ENCODE measurements around the gene STARD4.

The STARD4 gene, protein sequence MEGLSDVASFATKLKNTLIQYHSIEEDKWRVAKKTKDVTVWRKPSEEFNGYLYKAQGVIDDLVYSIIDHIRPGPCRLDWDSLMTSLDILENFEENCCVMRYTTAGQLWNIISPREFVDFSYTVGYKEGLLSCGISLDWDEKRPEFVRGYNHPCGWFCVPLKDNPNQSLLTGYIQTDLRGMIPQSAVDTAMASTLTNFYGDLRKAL

DNA sequence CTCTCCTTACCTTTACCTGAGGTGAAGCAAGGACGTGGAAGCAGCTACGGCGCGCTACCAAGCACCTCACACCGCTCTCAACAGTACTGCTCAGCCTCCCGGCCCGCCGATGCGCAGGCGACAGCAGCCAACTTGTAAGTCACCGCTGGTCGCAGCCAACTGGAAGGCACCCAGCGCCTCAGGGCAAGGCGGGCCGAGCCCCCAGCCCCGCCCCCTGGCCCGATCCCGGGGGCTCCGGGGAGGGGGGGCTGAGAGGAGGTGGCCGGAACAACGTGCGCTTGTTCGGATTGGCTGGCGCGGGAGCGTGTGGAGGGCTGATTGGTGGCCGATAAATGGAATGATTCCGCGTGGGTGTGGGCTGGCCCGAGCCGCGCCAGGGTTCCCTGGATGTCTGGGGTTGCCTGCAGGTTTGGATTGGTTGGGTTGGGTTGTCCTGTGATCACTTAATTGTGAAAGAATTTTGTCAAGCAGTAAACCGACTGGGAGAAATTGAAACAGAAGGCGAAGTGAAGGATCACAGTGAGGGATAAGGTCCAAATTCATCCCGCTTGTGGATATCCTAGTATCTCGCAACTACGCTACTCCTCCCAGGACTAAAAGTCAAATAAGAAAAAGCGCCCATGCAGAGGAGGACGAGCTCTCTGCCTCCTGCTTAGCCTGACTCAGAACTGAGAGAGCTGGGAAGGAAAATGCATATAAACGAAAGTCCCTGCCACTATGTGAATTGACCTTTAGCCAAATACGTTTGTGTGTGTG, at the start of gene STARD4:
TSS of gene STARD4 (minus strand) at position 161 of the 756 bp plus-strand sequence. CDS start 5,102 bp downstream, outside the sequence.
- DNase-seq: peak; percentile 88 to 92

DNA sequence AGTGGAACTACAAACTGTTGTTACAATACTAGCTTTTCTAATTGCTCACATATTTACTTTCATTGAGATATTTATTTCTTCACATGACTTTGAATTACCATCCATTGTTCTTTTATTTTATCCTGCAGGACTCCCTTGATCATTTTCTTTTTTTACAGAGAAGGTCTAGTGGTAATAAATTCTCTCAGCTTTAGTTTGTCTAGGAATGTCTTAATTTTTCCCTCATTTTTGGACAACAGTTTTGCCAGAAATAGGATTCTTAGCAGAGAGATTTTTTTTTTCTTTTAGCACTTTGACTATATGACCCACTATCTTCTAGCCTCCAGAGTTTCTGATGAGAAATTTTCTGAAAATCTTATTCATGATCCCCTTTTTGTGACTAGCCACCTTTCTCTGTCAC, 47.3 kb upstream of the STARD4 start:
- no peak for DNase-seq

DNA sequence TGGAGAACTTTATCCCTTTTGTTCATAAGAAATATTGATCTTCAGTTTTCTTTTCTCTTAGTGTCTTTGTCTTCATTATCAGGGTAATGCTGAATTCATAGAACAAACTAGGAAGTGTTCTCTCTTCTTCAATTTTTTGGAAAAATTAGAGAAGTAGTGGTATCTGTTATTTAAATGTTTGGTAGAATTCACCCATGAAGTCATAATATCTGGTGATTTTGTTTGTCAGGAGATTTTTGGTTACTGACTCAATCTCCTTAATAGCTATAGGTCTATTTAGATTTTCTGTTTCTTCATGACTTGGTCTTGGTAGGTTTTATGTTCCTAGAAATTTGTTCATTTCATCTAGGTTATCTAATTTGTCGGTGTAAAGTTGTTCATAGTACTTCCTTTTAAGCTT, 45.4 kb upstream of the STARD4 start:
- DNase-seq: no peak

DNA sequence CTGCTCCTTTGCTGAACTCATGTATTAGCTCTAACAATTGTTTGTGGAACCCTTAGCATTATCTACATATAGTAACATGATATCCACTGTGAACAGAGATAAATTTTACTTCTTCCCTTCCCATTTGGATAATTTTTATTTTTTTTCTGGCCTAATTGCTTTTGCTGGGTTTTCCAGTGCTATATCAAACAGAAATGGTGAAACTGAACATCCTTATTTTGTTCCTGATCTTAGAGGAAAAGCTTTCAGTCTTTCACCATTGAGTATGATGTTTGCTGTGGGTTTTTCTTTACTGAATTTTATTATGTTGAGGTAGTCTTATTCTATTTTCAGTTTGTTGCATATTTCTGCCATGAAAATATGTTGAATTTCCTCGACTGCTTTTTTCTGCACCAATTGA, 44.8 kb upstream of the STARD4 start:
- no peak for DNase-seq

DNA sequence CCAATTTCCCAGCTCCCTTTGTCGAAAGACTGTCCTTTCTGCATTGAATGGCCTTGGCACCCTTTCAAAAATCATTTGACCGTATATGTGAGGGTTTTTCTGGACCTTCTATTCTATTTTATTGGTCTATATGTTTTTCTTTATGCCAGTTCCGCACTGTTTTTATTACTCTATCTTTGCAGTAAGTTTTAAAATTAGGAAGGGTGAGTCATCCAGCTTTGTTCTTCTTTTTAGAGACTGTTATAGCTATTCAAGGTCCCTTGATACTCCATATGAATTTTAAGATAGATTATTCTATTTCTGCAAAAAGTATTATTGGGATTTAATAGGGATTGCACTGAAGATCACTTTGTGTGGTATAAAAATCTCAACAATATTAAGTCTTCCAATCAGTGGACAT, 44.2 kb upstream of the STARD4 start:
- DNase-seq: no peak

DNA sequence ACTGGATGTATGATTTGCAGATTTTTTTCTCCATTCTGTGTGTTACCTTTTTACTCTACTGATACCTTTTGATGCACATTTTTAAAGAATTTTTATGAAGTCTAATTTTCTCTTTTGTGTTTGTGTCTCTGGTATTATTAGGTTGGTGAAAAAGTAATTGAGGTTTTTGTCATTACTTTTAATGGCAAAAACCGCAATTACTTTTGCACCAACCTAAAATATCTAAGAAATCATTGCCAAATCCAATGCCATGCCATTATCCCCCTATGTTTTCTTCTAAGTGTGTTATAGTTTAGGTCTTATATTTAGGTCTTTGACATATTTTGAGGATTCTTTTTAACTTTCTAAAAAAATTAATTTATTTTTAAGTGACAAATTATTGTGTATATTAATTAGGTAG, 43.4 kb upstream of the STARD4 start:
- no peak for DNase-seq

DNA sequence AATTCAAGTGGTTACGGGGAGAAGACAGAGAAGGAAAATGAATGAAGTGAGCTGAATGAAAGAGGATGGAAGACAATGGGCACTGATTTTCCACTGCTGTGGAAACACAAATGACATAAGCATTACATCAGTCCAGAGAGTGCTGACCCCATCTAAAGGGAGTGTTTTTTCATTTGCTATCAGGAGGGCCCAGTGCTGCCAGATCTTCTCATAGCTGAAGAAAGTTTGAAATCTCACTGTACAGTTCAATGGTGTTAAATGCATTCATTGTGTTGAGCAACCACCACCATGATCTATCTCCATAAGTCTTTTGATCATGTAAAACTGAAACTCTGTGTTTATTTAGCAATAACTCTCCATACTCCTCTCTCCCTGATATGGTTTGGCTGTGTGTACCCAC, 41.5 kb upstream of the STARD4 start:
- DNase-seq: no peak

DNA sequence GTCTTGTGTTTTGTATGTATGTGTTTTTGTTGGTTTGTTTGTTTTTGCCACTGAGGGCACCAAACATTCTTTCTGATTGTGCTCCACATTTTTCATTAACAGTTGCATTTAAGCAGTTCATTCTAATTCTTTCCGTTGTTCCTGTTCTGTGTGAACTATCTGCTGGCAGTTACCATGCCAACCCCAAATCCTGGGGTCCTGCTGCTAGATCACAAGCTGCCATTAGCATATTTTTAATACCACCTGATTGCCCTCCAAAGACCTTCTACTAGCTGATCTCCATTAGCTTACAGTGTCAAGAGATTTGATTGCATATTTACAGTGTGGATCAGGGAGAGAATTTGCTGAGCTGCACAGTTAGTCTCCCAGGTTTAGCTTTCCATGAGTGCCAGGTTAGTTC, 40.6 kb upstream of the STARD4 start:
- no peak for DNase-seq

DNA sequence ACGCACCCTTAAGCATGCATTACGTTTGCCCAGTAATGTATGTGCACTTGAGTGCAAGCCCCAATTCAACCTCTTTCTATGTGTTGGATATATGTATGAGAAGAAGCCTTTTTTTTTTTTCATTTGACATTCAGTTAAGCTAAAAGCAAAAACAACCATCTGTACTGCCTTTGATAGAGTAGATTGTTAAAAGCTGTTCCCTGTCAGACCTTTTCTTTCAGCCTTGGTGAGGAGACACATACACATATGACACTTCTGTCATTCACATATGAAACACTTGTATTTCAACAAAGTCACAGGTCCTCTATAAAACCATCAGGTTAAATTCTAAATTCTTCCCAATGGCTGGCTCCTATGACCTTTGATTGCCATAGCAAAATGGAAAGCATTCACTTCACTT, 40.2 kb upstream of the STARD4 start:
- DNase-seq: no peak

DNA sequence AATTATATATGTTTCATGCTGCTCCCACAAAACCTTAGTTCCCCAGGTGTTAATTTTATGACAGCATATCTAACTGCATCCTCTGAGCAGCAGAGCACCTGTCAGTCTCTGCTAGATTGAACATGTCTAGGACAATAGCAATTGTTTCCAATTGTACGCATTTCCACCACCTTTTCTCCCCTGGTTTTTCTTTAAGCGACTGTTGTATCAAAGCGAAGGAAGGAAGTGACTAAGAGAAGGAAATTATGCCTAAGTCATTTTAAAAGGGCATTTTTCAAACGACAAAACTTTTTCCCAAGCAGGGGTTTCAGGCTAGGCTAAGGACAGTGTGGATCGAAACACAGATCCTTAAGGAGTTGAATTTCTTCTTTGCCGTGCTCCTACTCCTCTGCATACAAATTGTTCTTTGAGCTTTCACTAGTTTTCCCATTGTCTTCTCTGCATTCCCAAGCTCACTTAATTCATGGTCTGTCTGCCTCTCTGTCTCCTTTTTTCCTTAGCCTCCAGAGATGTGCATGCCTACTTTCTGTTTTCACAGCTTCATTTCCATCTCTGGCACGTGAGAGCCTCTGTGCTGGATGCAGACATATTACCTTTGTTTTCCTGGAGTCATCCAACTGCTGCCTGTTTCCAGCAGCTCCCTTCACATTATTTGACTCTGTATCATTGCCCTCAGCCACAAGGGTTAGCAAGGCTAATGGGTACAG, 39.4 kb upstream of the STARD4 start:
- DNase-seq: no peak

DNA sequence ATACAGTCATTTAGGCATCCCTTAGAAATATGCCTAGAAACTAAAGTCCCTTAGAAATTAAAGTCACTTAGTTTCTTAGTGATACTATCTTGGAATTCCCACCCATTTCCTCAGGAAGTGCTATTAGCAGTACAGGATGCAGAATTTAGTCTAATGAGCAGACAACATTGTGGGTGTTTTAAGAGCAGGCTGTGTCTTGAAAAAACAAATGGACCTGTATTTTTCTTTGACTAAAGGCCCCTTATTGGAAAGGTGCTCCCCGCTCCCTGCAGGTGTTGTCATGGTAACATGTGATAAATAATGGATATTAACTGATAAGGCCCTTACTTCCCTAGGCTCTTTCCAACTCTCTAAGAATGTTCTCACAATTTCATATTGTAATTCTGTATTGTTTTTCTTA, 38.8 kb upstream of the STARD4 start:
- no peak for DNase-seq

DNA sequence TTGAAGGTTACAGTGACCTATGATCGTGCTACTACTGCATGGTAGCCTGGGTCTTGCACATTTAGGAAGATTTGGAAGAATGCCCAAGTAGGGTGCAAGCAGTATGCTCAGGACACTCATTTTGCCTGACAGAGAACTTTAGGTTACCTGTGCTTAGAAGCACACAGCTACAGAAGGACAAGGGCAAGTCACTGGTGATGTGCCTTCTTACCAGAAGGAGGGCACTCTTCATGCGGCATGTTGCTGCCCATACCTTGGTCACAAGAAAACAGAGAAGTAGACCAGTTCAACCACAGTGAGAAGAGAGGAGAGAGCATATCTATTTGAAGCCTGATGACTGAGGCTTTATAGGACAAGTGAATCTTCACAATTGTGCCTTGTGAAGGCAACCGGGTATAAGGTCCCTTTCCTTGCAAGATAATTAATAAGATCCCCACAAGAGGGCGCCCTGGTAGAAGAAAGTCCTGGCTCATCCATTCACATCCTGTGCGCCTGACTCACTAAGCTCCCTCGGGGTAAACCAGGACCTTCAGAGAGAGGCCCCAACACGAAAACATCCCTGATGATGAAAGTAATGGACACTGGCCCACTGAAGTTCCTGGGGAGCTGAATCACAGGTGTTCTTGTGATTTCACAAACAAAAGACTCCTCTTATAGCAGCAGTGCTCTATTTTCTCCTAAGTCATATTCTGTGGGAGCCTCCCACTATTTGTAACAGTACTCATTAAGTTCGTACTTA, 38.1 kb upstream of the STARD4 start:
- peak; percentile 54 to 57 for DNase-seq

DNA sequence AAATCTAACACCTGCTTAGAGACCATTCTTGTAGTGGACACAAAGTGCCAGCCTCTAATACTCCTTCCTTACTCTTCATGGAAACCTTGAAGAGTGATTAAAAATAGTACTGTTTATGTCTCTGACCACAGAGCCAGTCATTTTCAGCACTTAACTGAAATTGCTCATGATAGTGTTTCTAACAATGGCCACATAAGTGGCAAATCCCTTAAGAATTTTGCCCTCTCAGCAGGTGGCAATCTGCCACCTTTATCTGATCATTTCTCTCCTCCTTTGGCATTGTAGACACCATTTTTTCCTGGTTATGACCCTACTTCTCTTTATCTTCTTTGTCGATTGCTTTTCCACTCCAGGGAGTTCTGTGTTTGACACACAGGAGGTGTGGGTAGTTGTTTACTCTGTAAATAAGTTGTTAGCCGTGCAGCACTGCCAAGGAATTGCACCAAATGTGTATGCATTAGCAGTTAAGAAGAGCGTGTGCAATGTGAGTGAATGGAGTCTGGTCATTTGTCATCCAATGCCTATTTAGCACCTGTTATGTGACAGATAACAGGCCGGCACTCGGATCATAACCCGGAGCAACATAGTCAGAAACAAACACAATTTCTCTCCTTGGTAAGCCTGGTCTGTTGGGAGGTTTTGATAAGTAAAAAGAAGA, 36.8 kb upstream of the STARD4 start:
- DNase-seq: no peak

DNA sequence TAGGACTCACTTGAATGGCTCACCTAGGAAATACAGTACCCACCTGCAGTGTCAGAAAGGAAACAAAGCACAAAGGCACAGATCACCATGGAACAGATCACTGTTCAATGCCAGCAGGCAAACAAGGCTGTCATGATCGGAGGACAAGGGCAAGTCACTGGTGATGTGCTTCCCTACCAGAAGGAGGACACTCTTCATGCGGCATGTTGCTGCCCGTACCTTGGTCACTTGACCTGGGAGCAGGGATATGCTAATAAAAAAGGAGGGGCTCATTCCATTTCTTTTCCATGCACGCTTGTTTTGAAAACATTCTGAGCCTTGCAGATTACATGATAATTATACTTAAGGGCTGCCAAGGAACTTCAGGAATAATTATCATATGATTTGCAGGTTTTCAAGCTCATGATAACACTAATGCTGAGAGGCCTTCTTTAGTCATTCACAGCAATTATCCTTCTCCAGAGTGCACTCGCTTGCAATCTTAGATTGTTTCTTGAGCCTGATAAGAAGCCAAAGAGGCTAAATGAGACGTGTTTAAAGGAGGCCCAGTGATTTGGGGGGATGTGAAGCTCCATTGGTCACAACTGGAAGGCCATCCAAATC, 36.1 kb upstream of the STARD4 start:
- DNase-seq: no peak

DNA sequence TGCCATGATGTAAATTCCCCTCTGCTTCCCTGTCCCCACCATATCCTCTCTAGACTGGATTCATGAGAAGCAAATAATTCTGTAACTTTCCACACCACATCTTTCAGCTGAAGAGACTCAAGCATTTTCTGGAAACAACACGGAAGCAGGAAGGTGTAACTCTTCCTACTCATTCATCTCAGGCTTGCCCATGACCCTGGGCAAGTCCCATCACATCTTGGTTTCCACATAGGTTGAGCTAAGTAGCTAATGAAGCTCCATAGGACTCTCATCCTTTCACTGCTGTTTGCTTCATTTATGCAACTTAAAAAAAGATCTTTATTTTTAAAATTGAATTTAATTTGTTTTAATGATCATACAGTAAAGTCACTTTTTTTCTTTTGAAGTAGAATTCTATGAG, 32.7 kb upstream of the STARD4 start:
- no peak for DNase-seq

DNA sequence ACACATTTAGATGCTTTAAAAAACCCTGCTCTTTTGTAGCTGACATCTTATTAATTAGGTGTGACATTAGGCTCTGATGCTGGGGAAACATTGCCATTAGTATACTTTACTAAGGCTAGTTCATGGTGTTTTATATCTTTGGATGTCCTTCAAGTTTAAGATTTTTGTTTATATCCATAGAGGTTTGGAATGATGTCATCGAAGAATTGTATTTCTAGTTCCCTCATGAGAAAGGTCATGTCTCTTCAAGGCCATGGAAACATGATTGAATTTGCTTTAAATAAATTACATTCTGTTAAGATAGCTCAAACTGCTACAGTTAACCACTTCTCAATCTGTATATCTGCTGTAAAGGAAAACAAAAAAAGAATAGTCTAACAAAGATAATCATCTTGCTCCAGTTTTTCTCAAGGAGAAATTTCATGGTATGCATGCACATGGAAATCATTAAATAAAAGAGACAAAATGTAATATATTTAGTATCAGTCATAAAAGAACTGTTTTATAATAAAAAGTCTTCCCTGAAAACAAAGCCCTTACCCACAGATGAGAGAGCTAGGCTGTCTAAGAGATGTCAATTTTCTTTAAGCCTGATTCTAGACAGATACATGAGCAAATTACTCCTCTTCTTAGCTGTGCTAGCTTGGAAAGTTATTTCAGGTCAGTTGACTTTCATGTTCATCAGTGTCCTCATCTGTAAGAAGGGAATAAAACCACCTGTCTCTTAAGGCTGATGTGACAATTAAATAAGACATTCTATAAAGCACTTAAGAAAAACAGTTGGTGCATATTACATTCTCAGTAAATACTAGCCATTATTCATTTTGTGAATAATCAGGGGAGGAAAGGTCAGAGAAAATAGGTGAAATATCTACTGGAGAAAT, 25.0 kb upstream of the STARD4 start:
- no peak for DNase-seq

DNA sequence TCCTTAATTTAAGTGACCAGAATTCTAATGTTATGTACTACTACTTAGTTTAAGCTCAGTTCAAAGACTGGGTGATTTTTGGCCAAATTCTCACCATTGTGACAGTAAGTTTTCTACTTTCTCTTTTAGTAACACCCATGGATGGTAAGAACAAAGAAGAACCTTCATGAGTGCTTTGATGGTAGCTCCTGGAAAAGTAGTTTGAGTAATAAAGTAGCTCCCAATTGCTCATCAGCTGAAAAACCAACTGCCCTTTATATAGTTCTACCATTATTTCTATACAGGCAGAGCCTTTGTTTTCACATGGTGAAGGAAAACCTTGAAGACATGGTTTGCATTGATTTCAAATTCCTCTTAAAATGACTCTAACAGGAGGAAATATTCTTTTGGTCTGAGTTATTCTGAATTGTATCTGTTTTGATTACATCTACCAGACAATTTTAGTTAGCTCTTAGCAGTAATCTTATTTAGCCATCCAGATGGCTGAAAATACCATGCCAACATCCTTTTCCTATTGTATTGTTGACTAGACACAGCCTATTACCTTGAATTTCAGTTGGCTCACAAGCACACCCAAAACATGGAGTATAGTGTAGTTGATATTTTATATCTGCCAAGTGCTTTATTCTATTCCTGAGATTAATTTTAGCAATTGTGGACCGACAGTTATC, 23.7 kb upstream of the STARD4 start:
- DNase-seq: no peak

DNA sequence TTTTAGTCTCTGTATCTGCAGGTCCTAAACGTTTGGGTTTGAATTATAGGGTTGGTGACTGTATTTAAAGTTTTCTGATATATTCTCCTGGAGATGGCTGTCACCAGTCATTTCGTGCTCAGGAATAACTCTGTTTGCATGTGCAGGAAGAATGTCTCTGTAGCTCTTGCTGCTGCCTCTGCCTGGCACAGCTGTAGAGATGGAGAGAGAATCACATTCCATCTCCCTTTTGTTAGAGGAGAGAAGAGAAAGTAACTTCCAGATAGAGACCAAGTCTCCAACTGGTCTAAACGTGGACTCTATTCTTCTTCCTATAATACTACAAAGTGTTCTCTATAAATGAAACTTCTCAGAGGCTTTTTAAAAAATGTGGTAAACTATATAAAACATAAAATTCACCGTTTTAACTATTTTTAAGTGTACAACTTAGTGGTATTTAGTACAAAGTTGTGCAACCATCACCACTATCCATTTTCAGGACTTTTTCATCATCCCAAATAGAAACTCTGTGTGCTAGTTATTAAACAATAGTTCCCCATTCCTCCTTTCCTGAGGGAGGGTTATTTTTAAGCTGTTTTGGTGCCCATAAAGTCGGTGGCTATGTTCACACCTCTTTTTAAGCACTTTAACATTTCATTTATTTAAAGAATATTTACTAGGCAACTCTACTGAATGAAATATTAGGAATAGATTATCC, 20.7 kb upstream of the STARD4 start:
- DNase-seq: no peak

DNA sequence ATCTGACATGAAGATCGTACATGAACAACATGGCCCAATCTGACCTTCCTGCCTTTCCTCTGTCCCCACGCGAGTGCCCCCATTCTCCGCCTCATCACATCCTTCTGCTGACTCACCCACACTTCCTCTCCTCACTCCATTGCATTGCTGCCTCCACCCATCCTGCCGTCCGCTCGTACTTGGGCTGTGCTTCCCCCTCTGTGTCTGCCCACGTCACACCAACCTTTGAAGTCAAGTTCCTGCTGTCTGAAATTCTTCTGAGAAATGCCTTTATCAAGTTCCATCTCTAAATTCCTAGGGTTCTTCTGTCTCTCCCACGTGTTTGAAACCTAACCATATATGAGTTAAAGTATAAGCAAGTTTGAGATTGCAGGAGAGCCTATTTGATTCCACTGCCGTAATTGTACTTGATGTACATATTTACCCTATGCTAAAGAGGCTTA, 18.0 kb upstream of the STARD4 start:
- DNase-seq: peak; percentile 58 to 88

DNA sequence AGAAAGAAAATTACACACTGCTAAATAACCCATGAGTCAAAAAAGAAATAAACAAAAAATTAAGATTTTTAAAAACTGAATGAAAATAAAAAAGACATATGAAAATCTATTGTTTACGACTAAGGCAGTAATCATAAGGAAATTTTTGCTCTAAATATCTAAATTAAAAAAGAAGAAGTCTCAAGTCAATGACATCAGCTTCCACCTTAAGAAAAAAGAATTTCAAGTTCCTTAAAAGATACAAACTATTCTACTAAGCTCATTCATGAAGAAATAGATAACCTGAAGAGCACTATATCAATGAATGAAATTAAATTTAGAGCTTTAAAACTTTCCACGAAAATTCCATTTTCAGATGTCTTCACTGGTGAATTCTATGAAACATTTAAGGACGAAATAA, 15.7 kb upstream of the STARD4 start:
- DNase-seq: no peak
